H54 (cell line): ENCODE data around the gene NR2F2.

Experiments
- DNase-seq: peaks from one replicate; pipeline ENCODE4 v3.0.0; 2011; ENCODE audit warnings: low spot score, mixed read lengths; ENCODE audit not compliant: insufficient read length
- FAIRE-seq: peaks from 3 replicates; lab custom pipeline; 2011; peaks lifted over from hg19 to GRCh38; lab: Jason Lieb, UNC
- POLR2A ChIP-seq: IDR thresholded peaks from 2 replicates; pipeline ENCODE4 v1.6.1; 2011; ENCODE audit warnings: low read depth, mild to moderate bottlenecking, low read length

NR2F2 gene

DNA sequence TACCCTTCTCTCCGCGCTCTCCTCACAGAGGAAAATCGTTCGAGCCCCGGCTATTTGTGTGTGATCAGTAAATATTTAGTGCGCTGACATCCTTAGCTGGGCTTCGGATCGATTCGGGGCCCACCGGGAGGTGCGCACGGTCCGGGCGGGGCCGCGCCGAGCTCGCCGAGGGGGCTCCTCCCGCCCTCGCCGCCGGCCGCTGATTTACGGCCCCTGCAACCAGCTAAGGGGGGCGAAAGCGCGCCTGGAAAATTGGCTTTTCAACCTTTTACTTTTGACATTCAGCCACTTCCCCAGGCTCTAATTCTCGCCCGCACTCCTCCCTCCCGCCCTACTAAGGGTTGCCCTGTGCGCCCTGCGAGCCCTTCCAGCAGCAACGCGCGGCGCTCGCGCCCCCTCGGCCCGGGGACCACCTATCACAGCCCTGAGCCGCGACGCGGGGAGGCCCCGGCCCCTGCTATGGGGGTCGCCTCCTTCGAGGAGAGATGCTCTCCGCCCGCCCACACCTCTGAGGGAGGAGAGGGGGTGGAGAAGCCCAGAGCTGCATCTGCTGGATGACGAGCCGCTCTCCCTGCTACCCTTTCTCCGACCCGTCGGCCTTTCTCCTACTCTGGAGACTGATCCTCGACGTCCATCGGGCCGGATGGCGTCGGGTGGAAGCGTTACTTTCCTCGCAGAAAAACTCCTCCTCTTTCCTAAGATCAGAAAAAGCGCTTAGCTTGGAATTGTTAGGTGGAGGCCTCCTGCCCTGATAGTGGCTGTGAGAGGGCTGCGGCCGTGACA is 7.8 kb upstream of the NR2F2 start:
- DNase-seq (no peak), FAIRE-seq (no peak)
- TF ChIP-seq POLR2A = no peak

DNA sequence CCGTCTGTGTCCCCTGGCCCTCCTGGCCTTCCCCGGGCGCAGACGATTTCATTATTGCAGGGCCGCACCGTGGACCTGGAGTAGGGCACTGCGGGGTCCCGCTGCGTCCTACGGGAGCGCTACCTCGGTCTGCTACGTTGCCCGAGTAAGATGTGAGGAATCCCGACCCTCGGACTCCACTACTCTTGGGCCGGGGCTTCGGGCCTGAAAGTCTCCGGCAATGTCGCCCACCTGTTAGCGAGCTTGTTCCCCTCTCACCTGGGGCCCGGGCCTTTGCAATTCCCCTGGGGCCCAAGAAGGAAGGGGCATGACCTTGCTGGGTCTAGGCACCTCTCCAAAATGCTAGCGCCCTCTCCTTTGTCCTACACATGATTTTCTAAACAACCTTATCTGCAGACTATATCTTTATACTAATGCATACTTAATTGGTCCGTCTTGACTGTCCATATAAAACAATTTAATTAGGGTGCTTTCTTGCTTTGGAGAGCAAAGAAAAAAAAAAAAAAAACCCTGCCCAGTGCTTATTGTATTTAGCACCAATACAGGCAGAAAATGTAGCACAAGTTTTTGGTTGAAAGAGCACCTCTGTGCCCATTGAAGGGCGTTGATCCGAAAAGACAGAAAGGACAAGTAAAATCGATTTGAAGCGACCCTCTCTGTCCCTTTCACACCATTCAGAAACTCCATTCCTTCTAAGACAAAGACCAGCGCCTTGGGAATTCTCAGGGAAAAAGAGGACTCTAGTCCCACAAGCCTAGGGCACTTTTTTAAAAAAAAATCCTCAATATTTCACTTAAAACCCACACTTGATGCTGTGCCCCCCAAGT is 7.0 kb upstream of the NR2F2 start:
- DNase-seq = no peak

DNA sequence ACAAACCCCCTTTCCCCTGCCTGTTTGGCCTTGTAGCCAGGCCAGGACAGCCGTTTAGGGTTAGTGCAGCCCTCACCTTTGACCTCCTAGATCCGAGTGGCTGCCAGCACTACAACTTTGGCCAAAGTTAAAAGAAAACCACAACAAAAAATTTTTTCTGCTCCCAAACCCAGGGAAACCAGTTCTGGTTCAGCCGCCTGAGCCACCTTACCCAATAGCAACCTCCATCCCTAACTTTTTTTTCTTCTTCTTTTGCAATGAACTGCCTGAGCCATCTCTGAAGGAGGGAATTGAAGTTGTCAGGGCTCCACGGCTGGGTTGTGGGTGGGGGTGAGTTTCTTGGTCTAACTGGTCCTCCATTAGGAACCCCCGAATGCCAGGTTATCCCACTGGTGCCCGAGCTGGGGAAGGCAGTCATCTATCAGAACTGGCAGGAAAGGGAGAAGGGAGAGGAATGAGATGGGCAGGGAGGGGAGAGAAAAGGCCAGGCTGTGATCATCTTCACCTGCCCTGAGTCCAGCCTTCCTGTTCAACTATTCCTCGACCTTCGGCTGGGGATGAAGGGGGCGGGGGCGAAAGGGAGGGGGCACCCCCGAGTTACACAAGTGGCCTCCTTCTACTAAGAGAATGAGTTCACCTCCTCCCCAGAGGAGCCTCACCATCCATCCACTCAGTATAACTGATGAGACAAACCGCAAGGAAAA is 6.2 kb upstream of the NR2F2 start:
- no peak for TF ChIP-seq POLR2A
- no peak for DNase-seq
- FAIRE-seq = no peak

More for the DNA sequence above, 7.0 kb upstream of the NR2F2 start:
- TF ChIP-seq POLR2A = no peak
- no peak for FAIRE-seq

DNA sequence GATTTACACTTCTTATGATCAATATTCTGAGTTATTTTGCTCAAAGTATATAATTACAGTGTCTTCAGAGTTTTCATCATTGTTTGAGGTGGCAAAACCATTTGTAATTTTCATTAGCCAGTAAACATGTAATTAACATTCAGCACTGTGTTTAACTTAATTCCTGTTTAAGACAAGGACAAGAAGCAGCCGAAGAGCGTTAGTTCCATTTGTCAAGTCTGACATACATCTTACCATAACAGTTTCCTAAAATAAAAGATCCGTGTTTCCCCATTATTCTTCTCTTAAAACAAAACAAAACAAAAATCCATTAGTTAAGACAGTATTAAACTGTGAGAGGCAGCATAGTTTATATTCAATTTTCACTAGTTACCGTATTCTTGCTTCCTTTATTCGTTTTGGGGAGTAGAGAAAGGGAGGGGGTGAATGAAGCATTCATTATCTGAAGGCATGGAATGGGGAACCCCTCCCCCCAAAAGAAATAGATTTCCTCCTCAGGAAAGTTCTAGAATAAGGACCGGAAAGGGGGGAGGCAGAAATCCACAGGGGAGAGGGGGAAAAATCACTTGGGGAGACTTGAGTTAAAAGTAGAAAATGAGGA is 5.5 kb upstream of the NR2F2 start:
- no peak for TF ChIP-seq POLR2A
- FAIRE-seq (no peak), DNase-seq (no peak)

- 0 out of 2 replicates have a peak, but pooled peaks have one; percentile 6 for TF ChIP-seq POLR2A
- FAIRE-seq = no peak
- no peak for DNase-seq
These were observed 4.8 kb upstream of the NR2F2 start for GRCh38 chr15:96325541-96326327.

DNA sequence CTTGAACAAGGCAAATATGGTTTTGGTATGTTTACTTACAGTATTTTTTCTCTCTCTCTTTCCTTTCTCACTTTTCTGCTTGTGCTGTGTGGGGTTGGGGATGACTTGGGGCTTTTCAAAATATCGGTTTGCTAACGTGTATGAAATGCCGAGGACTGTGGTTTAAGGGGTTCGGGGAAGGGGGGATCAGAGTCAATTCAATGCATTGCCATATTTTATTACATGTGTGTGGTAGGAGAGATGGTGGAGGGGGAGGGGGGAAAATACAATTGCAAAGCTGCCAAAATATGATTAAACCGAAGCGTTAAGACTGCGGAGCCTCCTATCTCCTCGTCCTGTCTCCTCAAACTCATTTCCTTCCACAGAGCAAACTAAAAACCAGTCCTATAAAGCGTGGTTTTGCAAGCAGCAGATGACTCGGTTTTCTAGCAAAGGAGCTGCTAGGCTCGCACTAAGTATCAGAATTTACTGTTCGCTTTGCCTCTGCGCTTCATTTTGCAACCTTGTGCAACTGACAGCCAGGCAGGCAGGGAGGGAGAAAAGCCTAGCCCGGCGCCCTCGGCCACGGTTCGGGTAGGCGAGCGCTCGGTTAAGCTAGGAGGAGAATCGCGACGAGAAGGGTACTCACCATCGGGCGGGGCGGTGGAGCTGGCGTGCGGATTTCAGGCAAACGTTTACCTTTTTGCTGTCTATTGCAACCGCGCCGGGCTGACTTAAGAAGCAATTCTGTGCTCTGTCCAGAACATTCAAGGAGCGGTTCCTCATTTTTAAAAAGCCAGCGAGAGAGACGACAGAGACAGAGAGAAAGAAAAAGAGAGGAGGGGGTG is 4.0 kb upstream of the NR2F2 start:
- no peak for TF ChIP-seq POLR2A
- no peak for FAIRE-seq
- DNase-seq = no peak

DNA sequence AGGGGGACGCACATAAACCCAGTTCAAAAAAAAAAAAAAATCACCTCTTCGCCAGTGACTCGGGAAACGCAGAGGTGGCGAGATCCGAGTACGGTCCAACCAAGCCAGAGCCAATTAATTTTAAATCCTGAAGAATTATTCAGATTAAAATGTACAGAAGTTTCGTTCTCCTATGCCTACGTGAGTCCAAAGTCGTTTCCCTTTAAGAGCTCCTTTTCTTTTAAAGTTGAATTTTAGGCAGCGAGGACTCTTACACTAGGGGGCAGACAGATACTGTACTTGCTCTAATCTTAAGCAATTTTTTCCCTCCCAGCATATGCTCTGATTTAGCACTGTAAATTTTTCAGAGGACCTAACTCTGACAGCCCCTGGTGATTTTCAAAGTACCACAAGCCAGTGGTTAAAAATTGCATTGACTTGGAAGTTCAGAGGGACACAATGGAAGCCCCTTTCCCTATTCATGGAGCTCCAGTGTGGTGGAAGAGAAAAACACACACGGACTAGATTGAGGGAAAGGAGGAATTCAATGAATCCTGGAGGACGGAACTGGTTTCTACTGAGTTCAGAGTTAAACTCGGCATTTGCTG is 3.3 kb upstream of the NR2F2 start:
- TF ChIP-seq POLR2A = no peak
- FAIRE-seq (no peak), DNase-seq (peak; percentile 71)

DNA sequence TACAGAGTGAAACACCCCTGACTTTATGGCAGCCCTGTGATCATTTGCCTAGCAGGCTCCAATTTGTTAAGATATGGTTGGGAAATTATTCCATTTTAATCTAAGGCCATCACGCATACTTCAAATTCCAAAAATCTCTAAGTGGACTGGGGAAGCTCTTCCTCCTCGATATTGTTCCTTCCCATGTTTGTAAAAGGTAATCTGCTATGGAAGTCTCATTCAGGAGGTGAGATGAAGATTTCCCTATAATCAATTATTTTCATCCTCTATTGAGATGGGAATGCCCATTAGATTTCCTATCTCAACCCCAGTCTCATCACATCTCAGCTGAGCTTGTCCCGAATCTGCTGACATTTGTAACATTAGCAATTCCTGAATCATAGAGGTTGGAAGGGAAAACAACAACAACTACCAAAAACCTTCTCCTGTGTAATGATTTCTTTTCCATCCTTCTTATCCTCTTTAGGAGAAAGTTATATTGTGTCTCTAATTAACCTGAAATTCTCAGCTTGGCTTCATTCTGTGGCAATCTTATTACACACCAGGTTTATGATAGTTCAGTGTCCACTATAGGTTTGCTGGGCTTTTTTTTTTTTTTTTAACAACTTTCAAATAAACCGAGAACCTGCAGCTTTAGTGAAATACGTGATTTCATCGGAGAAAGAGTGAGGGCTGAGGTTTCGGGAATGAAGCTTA is 2.2 kb upstream of the NR2F2 start:
- FAIRE-seq = no peak
- DNase-seq = no peak
- TF ChIP-seq POLR2A = no peak

GRCh38 chr15:96328877-96329195 is 1.7 kb upstream of the NR2F2 start:
- FAIRE-seq (no peak), DNase-seq (no peak)
- no peak for TF ChIP-seq POLR2A

DNA sequence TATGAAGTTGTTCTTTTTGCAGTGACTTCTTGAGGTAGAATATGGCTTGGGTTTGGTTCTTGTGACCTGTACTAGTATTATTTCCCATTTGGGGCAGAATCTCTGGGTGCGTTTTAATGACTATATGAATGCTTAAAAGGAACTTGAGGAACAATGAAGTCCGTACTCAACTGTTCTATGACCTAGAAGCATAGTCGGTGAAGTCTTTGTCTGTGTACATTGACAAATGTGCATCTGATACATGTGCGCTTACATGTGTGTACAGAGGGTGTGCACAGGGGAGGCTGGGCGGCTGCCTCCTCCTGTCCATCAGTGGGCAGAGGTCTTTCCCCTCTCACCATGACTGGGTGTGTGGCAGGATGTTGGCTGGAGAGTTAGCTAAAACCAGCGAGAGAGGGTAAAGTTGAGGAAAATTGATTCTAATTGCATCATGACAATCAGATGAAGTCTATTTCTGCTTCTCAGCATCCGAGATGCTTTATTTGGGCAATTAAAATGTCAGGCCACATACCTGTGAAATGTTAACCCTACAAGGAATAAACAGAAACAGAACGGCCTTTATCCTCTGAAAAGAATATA is 1.0 kb upstream of the NR2F2 start:
- no peak for DNase-seq
- FAIRE-seq = no peak
- TF ChIP-seq POLR2A = no peak

DNA sequence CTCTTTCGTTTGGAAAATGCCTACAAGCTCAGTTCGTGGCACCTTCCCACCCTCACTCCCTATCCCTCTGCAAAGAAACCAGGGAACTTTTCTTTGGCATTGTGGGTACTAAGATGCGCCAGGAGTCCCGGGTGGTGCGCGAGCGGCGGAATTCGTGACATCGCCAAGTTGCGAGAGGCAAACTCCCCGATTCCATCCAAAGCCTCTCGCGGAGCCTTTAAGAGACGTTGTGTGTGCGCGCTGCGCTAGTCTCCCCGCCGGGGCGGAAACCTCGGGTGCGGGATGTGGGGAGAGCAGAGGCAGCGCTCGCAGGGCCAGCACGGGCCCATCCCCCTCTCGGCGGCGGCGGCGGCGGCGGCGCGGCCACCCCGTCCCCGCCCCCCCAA is 443 bp upstream of the NR2F2 start:
- no peak for FAIRE-seq
- peak; percentile 48 for DNase-seq
- TF ChIP-seq POLR2A = no peak
